ENCODE data around the gene TMEM89.

DNA sequence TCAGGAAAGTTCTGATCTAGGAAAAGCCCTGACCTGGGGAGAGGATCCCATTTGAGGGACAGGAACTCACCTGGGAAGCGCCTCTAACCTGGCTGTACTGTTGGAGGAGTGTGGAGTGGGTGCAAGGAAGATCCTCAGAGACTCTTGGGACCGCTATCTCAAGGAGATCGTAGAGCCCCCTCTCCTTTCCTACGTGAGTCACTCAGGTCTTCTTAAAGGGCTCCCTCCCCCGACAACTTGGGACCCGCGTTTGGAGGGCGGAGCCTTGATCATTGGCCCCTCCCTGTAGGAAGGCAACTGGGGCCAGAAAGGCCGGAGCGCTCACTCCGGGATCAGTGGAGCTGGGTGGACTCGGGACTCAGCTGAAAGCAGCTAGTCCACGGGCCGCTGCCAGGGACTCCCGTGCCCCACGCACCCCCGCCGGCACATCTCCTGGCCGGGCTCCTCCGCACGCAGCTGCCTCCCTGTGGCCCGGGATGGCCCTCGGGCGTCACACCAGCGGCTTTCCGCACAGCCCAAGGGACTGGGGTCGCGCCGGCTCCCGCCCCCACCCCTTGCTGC lies 13.2 kb upstream of the TMEM89 start:
- TF ChIP-seq, protein P1, sequence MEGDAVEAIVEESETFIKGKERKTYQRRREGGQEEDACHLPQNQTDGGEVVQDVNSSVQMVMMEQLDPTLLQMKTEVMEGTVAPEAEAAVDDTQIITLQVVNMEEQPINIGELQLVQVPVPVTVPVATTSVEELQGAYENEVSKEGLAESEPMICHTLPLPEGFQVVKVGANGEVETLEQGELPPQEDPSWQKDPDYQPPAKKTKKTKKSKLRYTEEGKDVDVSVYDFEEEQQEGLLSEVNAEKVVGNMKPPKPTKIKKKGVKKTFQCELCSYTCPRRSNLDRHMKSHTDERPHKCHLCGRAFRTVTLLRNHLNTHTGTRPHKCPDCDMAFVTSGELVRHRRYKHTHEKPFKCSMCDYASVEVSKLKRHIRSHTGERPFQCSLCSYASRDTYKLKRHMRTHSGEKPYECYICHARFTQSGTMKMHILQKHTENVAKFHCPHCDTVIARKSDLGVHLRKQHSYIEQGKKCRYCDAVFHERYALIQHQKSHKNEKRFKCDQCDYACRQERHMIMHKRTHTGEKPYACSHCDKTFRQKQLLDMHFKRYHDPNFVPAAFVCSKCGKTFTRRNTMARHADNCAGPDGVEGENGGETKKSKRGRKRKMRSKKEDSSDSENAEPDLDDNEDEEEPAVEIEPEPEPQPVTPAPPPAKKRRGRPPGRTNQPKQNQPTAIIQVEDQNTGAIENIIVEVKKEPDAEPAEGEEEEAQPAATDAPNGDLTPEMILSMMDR (IDR thresholded peaks at IDR 0.05): no peak
- TF ChIP-seq POLR2A (IDR thresholded peaks at IDR 0.05) (no peak), POLR2AphosphoS5 (IDR thresholded peaks at IDR 0.05) (no peak)
